CMK (cell line): ENCODE results near the gene RNASE8.

Experiments
- DNase-seq: peaks from one replicate; pipeline ENCODE4 v3.0.0-alpha.2; 2010; ENCODE audit warnings: low read depth

The RNASE8 gene

GRCh38 chr14:21053184-21054122 lies 4.2 kb upstream of the RNASE8 start:
- no peak for DNase-seq

GRCh38 chr14:21054123-21054767 lies 3.4 kb upstream of the RNASE8 start:
- DNase-seq = no peak

GRCh38 chr14:21054768-21055145 lies 2.9 kb upstream of the RNASE8 start:
- DNase-seq = no peak

- no peak for DNase-seq
Observed at GRCh38 chr14:21055432-21056117, 2.0 kb upstream of the RNASE8 start.

- DNase-seq = no peak
Observed at GRCh38 chr14:21056520-21057163, 980 bp upstream of the RNASE8 start.

GRCh38 chr14:21058903-21059302 lies 1.3 kb downstream of the RNASE8 start:
- DNase-seq = no peak

GRCh38 chr14:21059842-21060613 lies 2.4 kb downstream of the RNASE8 start:
- no peak for DNase-seq

- no peak for DNase-seq
Observed at GRCh38 chr14:21060614-21061346, 3.2 kb downstream of the RNASE8 start.

GRCh38 chr14:21061347-21061668 lies 3.7 kb downstream of the RNASE8 start:
- no peak for DNase-seq

GRCh38 chr14:21063479-21063878 lies 5.9 kb downstream of the RNASE8 start:
- no peak for DNase-seq

GRCh38 chr14:21066882-21067502 lies 9.4 kb downstream of the RNASE8 start:
- DNase-seq = no peak

- DNase-seq = no peak
Observed at GRCh38 chr14:21068521-21069387, 11.1 kb downstream of the RNASE8 start.

- DNase-seq = no peak
Observed at GRCh38 chr14:21069388-21070082, 11.9 kb downstream of the RNASE8 start.

- DNase-seq = no peak
Observed at GRCh38 chr14:21070083-21070609, 12.5 kb downstream of the RNASE8 start, which contains the start of gene ARHGEF40. TSS of gene ARHGEF40 (plus strand) at chr14:21070304. CDS start at chr14:21070397, 93 bp downstream.

GRCh38 chr14:21070610-21071224 lies 13.1 kb downstream of the RNASE8 start:
- no peak for DNase-seq

GRCh38 chr14:21071225-21072030 lies 13.8 kb downstream of the RNASE8 start:
- peak; percentile 80 for DNase-seq

- DNase-seq = no peak
Observed at GRCh38 chr14:21072031-21072473, 14.4 kb downstream of the RNASE8 start.
